MCF 10A (cell line): ENCODE measurements around the gene SLC44A4. TPM values are rescaled to one million over a fixed set of nuclear protein-coding genes. Genes with fewer than 3 reads are reported as not detected.
"Not testable (repeated sequence)": the region's sequence is repeated elsewhere in the genome, so short reads cannot be mapped to it uniquely, and the experiment has no call there.

Experiments used
- BruUV-seq: library from RNA; stranded (reverse); fragments of 400-500 nt; replicated peaks from 2 replicates; lab custom pipeline; 2021; lab: Mats Ljungman, UMichigan
- CTCF ChIA-PET: fragments of 300-600 bp; sonication (Branson Sonifier 250); formaldehyde crosslinking; extraction: SDS; loops from one replicate; lab custom pipeline; 2021; ENCODE audit warnings: antibody characterized with exemption, inconsistent platforms; lab: Yijun Ruan, JAX
- POLR2A ChIA-PET: fragments of 300-600, 350-650 bp; sonication (Branson Sonifier 250); formaldehyde crosslinking; extraction: SDS; loops from one replicate; lab custom pipeline; 2020; ENCODE audit warnings: antibody characterized with exemption, inconsistent platforms; lab: Yijun Ruan, JAX
- DNase-seq: peaks from one replicate; pipeline ENCODE4 v3.0.0-alpha.2; 2018; ENCODE audit not compliant: unreplicated experiment
- H3K27ac Mint-ChIP-seq: one replicate; pipeline ENCODE4 v1.8.0; 2022; ENCODE audit warnings: mild to moderate bottlenecking, low read depth, mixed read lengths; ENCODE audit not compliant: unreplicated experiment
- H3K27me3 Mint-ChIP-seq: one replicate; pipeline ENCODE4 v1.8.0; 2022; ENCODE audit warnings: mixed read lengths; ENCODE audit not compliant: insufficient read depth, unreplicated experiment
- H3K36me3 Mint-ChIP-seq: one replicate; pipeline ENCODE4 v1.8.0; 2022; ENCODE audit warnings: mild to moderate bottlenecking, moderate library complexity, mixed read lengths; ENCODE audit not compliant: insufficient read depth, unreplicated experiment
- H3K4me1 Mint-ChIP-seq: one replicate; pipeline ENCODE4 v1.8.0; 2022; ENCODE audit warnings: mixed read lengths; ENCODE audit not compliant: insufficient read depth, unreplicated experiment
- H3K4me3 Mint-ChIP-seq: one replicate; pipeline ENCODE4 v1.8.0; 2022; ENCODE audit warnings: mild to moderate bottlenecking, moderate library complexity, mixed read lengths; ENCODE audit not compliant: unreplicated experiment
- H3K9me3 Mint-ChIP-seq: one replicate; pipeline ENCODE4 v1.8.0; 2022; ENCODE audit warnings: mixed read lengths; ENCODE audit not compliant: unreplicated experiment
- intact Hi-C: fragments of 100-400 bp; cut with micrococcal nuclease; formaldehyde crosslinking; loops from 2 replicates; pipeline ENCODE4 v1.14.1; 2022
- total RNA-seq: library from RNA; stranded (reverse); gene quantifications from 2 replicates; pipeline ENCODE4 v1.2.3, GENCODE V29; 2022
- TF ChIP-seq, protein P1 (sequence below): fragments of 200-600 bp; IDR thresholded peaks from one replicate; pipeline ENCODE4 v1.8.0; 2022; ENCODE audit warnings: antibody characterized with exemption, mild to moderate bottlenecking; ENCODE audit not compliant: unreplicated experiment

The SLC44A4 gene
- total RNA-seq, 1 experiment from 2014 or later, result not detected

- intact Hi-C loops, result no loop called here
- BruUV-seq, result no TSS peak
- POLR2A ChIA-PET, result interaction anchor here (0.6 to 11.3 kb wide), 17 partner anchors 7 to 424 kb away, joined by 3 to 202 read pairs (median 15); partner anchors contain the start of genes CLIC1, DDAH2, GPANK1 and HSPA1A
- peaks cover 14% of the 10 kb centered on the region for H3K36me3 Mint-ChIP-seq
- H3K4me1 Mint-ChIP-seq, result peaks cover 24% of the 10 kb centered on the region
- CTCF ChIA-PET, result interaction anchor here (0.7 to 1.1 kb wide), 2 partner anchors 96 to 770 kb away, joined by 4 read pairs; no protein-coding TSS in a partner anchor
- no peaks in the 10 kb centered on the region for H3K9me3 Mint-ChIP-seq
- H3K27me3 Mint-ChIP-seq, result no peaks in the 10 kb centered on the region
- TF ChIP-seq, protein P1, sequence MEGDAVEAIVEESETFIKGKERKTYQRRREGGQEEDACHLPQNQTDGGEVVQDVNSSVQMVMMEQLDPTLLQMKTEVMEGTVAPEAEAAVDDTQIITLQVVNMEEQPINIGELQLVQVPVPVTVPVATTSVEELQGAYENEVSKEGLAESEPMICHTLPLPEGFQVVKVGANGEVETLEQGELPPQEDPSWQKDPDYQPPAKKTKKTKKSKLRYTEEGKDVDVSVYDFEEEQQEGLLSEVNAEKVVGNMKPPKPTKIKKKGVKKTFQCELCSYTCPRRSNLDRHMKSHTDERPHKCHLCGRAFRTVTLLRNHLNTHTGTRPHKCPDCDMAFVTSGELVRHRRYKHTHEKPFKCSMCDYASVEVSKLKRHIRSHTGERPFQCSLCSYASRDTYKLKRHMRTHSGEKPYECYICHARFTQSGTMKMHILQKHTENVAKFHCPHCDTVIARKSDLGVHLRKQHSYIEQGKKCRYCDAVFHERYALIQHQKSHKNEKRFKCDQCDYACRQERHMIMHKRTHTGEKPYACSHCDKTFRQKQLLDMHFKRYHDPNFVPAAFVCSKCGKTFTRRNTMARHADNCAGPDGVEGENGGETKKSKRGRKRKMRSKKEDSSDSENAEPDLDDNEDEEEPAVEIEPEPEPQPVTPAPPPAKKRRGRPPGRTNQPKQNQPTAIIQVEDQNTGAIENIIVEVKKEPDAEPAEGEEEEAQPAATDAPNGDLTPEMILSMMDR, result no peak
- peak overlapping the region; percentile 78 for H3K4me3 Mint-ChIP-seq
- peak overlapping the region; percentile 99 for H3K27ac Mint-ChIP-seq
- no peak for DNase-seq
These were observed 53.2 kb downstream of the SLC44A4 start for GRCh38 chr6:31825553-31825952.

- peaks cover 14% of the 10 kb centered on the region for H3K36me3 Mint-ChIP-seq
- peak overlapping the region; percentile 99 for H3K27ac Mint-ChIP-seq
- DNase-seq, BruUV-seq, H3K27me3 Mint-ChIP-seq, H3K9me3 Mint-ChIP-seq, intact Hi-C loops: not testable (repeated sequence)
- peaks cover 29% of the 10 kb centered on the region for H3K4me1 Mint-ChIP-seq
- peak overlapping the region; percentile 91 for H3K4me3 Mint-ChIP-seq
- CTCF ChIA-PET, result interaction anchor here (0.9 to 2.5 kb wide), 3 partner anchors 9 to 41 kb away, joined by 3 to 9 read pairs (median 3); no protein-coding TSS in a partner anchor
- POLR2A ChIA-PET, result interaction anchor here (0.8 to 11.3 kb wide), 15 partner anchors 11 to 163 kb away, joined by 3 to 202 read pairs (median 5); partner anchors contain the start of genes ABHD16A, C6orf47, CLIC1 and GPANK1
These were observed 55.1 kb downstream of the SLC44A4 start for GRCh38 chr6:31823592-31824196.

GRCh38 chr6:31822036-31822821, 56.6 kb downstream of the SLC44A4 start:
- Mint-ChIP-seq H3K9me3 (no peaks in the 10 kb centered on the region), H3K27ac (peak overlapping the region; percentile 99), H3K27me3 (no peaks in the 10 kb centered on the region), H3K4me3 (peak overlapping the region; percentile 91), H3K4me1 (peaks cover 29% of the 10 kb centered on the region), H3K36me3 (peaks cover 6% of the 10 kb centered on the region)
- peak; percentile 94 for DNase-seq
- TF ChIP-seq, protein P1, result no peak
- ChIA-PET POLR2A (interaction anchor here (0.6 to 11.3 kb wide), 29 partner anchors 9 to 1439 kb away, joined by 3 to 202 read pairs (median 6); partner anchors contain the start of genes ABHD16A, BAG6, C6orf47 and CLIC1), CTCF (interaction anchor here (0.7 to 2.5 kb wide), 4 partner anchors 8 to 136 kb away, joined by 3 to 9 read pairs (median 3); no protein-coding TSS in a partner anchor)
- TSS peak; percentile 54 for BruUV-seq
- intact Hi-C loops, result no loop called here

GRCh38 chr6:31821301-31822035, 57.3 kb downstream of the SLC44A4 start:
- peak; percentile 77 for DNase-seq
- CTCF ChIA-PET, result interaction anchor here (1.6 kb wide), 1 partner anchor 14 kb away, joined by 3 read pairs; no protein-coding TSS in a partner anchor
- Mint-ChIP-seq H3K27ac (peak overlapping the region; percentile 99), H3K4me1 (peaks cover 29% of the 10 kb centered on the region), H3K4me3 (peak overlapping the region; percentile 91), H3K36me3 (no peaks in the 10 kb centered on the region), H3K27me3 (no peaks in the 10 kb centered on the region), H3K9me3 (no peaks in the 10 kb centered on the region)
- TF ChIP-seq, protein P1, result no peak
- POLR2A ChIA-PET, result interaction anchor here (0.6 to 11.3 kb wide), 26 partner anchors 9 to 1445 kb away, joined by 3 to 202 read pairs (median 7); partner anchors contain the start of genes ABHD16A, BAG6, C6orf47 and CLIC1
- intact Hi-C loops, result no loop called here
- TSS peak; percentile 38 for BruUV-seq

DNA sequence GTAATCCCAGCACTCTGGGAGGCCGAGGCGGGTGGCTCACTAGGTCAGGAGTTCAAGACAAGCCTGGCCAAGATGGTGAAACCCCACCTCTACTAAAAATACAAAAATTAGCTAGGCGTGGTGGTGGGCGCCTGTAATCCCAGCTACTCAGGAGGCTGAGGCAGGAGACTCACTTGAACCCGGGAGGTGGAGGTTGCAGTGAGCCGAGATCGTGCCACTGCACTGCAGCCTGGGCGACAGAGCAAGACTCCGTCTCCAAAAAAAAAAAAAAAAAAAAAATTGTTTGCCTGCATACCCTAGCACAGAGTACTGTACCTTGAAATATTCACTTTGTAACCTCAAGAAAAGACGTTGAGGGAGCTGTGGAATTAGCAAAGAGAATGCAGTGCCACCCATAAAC, 58.4 kb downstream of the SLC44A4 start:
- Mint-ChIP-seq H3K4me3 (peak overlapping the region; percentile 89), H3K4me1 (peaks cover 26% of the 10 kb centered on the region)
- ChIA-PET POLR2A (interaction anchor here (1.4 to 11.3 kb wide), 5 partner anchors 14 to 168 kb away, joined by 4 to 202 read pairs (median 46); partner anchors contain the start of genes BAG6, CLIC1, LSM2 and VARS1), CTCF (interaction anchor here (0.6 to 0.7 kb wide), 3 partner anchors 30 to 103 kb away, joined by 3 to 6 read pairs (median 3); no protein-coding TSS in a partner anchor)
- H3K27me3 Mint-ChIP-seq, H3K36me3 Mint-ChIP-seq, intact Hi-C loops, DNase-seq, H3K9me3 Mint-ChIP-seq, H3K27ac Mint-ChIP-seq, BruUV-seq: not testable (repeated sequence)
